Measurements from ENCODE around the gene CCDC18.

- TF ChIP-seq CTCF (IDR thresholded peaks at IDR 0.05) (no peak), POLR2A (IDR thresholded peaks at IDR 0.05) (no peak)
These were observed 141.2 kb downstream of the CCDC18 start for GRCh38 chr1:93321720-93322119.

Data from uterus (tissue), 2 donors.